Activated T-cell treated with anti-CD3 and anti-CD28 coated beads, Interleukin-2, amount 50 U/mL, for 24 hours (primary cell): ENCODE data around the gene SNAI3.
A peak's percentile ranks its signal among the peaks of the same experiment; 100 is the strongest.

Experiments used
- DNase-seq: peaks from one replicate; pipeline ENCODE4 v3.0.0-alpha.2; 2020
- H3K27ac Mint-ChIP-seq: 2 replicates; pipeline ENCODE4 v1.8.0; 2020; ENCODE audit warnings: mild to moderate bottlenecking, mixed read lengths
- H3K27me3 Mint-ChIP-seq: 2 replicates; pipeline ENCODE4 v1.8.0; 2020; ENCODE audit warnings: mixed read lengths
- H3K36me3 Mint-ChIP-seq: 2 replicates; pipeline ENCODE4 v1.8.0; 2020; ENCODE audit warnings: low read depth, mixed read lengths
- H3K4me1 Mint-ChIP-seq: 2 replicates; pipeline ENCODE4 v1.8.0; 2020; ENCODE audit warnings: low read depth, mixed read lengths
- H3K4me3 Mint-ChIP-seq: 2 replicates; pipeline ENCODE4 v1.8.0; 2020; ENCODE audit warnings: mild to moderate bottlenecking, moderate library complexity, mixed read lengths
- H3K9me3 Mint-ChIP-seq: 2 replicates; pipeline ENCODE4 v1.8.0; 2020; ENCODE audit warnings: mixed read lengths

The SNAI3 gene

GRCh38 chr16:88686439-88687253, at the start of gene SNAI3:
SNAI3 (minus strand) TSS chr16:88686507; CDS start chr16:88686406, 101 bp downstream.
- no peaks in the 10 kb centered on the region for H3K9me3 Mint-ChIP-seq
- DNase-seq, result peak; percentile 93
- H3K36me3 Mint-ChIP-seq, result no peaks in the 10 kb centered on the region
- H3K4me3 Mint-ChIP-seq, result peak within 1 kb of the TSS; percentile 79
- peaks cover 51% of the 10 kb centered on the region for H3K4me1 Mint-ChIP-seq
- H3K27ac Mint-ChIP-seq, result peak within 1 kb of the TSS; percentile 44
- no peaks in the 10 kb centered on the region for H3K27me3 Mint-ChIP-seq

GRCh38 chr16:88736088-88736487, 49.8 kb upstream of the SNAI3 start:
- Mint-ChIP-seq H3K27ac (no peak overlapping the region), H3K36me3 (peaks cover 63% of the 10 kb centered on the region)

GRCh38 chr16:88735616-88736015, 49.3 kb upstream of the SNAI3 start:
- Mint-ChIP-seq H3K9me3 (no peaks in the 10 kb centered on the region), H3K4me1 (peaks cover 4% of the 10 kb centered on the region), H3K27ac (no peak overlapping the region), H3K27me3 (no peaks in the 10 kb centered on the region), H3K36me3 (peaks cover 64% of the 10 kb centered on the region), H3K4me3 (no peak overlapping the region)
- no peak for DNase-seq

More at GRCh38 chr16:88736088-88736487, 49.8 kb upstream of the SNAI3 start:
- no peak for DNase-seq
- H3K27me3 Mint-ChIP-seq, result no peaks in the 10 kb centered on the region
- H3K4me3 Mint-ChIP-seq, result no peak overlapping the region
- H3K9me3 Mint-ChIP-seq, result no peaks in the 10 kb centered on the region
- peaks cover 3% of the 10 kb centered on the region for H3K4me1 Mint-ChIP-seq

- H3K36me3 Mint-ChIP-seq, result peaks cover 62% of the 10 kb centered on the region
- H3K9me3 Mint-ChIP-seq, result no peaks in the 10 kb centered on the region
- no peak for DNase-seq
- no peaks in the 10 kb centered on the region for H3K27me3 Mint-ChIP-seq
- no peak overlapping the region for H3K27ac Mint-ChIP-seq
- H3K4me1 Mint-ChIP-seq, result peaks cover 4% of the 10 kb centered on the region
- no peak overlapping the region for H3K4me3 Mint-ChIP-seq
Observed at GRCh38 chr16:88735121-88735520, 48.8 kb upstream of the SNAI3 start.

GRCh38 chr16:88734361-88734728, 48.0 kb upstream of the SNAI3 start:
- H3K27ac Mint-ChIP-seq, result no peak overlapping the region
- H3K36me3 Mint-ChIP-seq, result peaks cover 62% of the 10 kb centered on the region
- peaks cover 4% of the 10 kb centered on the region for H3K4me1 Mint-ChIP-seq
- no peak overlapping the region for H3K4me3 Mint-ChIP-seq
- no peak for DNase-seq
- no peaks in the 10 kb centered on the region for H3K27me3 Mint-ChIP-seq
- H3K9me3 Mint-ChIP-seq, result no peaks in the 10 kb centered on the region

GRCh38 chr16:88733630-88734360, 47.5 kb upstream of the SNAI3 start:
- Mint-ChIP-seq H3K9me3 (no peaks in the 10 kb centered on the region), H3K27me3 (no peaks in the 10 kb centered on the region), H3K4me3 (no peak overlapping the region), H3K4me1 (peaks cover 4% of the 10 kb centered on the region), H3K27ac (no peak overlapping the region), H3K36me3 (peaks cover 58% of the 10 kb centered on the region)
- no peak for DNase-seq

GRCh38 chr16:88732961-88733294, 46.6 kb upstream of the SNAI3 start:
- Mint-ChIP-seq H3K9me3 (no peaks in the 10 kb centered on the region), H3K27me3 (no peaks in the 10 kb centered on the region), H3K27ac (no peak overlapping the region), H3K4me3 (no peak overlapping the region), H3K36me3 (peaks cover 55% of the 10 kb centered on the region), H3K4me1 (peaks cover 4% of the 10 kb centered on the region)
- no peak for DNase-seq

- H3K27me3 Mint-ChIP-seq, result no peaks in the 10 kb centered on the region
- H3K27ac Mint-ChIP-seq, result peak overlapping the region; percentile 55
- H3K4me1 Mint-ChIP-seq, result peaks cover 4% of the 10 kb centered on the region
- no peaks in the 10 kb centered on the region for H3K9me3 Mint-ChIP-seq
- H3K36me3 Mint-ChIP-seq, result peaks cover 57% of the 10 kb centered on the region
- H3K4me3 Mint-ChIP-seq, result no peak overlapping the region
- DNase-seq, result no peak
Observed at GRCh38 chr16:88732172-88732960, 46.1 kb upstream of the SNAI3 start.

GRCh38 chr16:88731699-88732098, 45.4 kb upstream of the SNAI3 start:
- Mint-ChIP-seq H3K4me3 (no peak overlapping the region), H3K36me3 (peaks cover 58% of the 10 kb centered on the region), H3K27me3 (no peaks in the 10 kb centered on the region), H3K27ac (peak overlapping the region; percentile 55), H3K4me1 (peaks cover 4% of the 10 kb centered on the region), H3K9me3 (no peaks in the 10 kb centered on the region)
- DNase-seq, result no peak

- DNase-seq, result no peak
- Mint-ChIP-seq H3K4me3 (no peak overlapping the region), H3K36me3 (peaks cover 62% of the 10 kb centered on the region), H3K9me3 (no peaks in the 10 kb centered on the region), H3K27ac (peak overlapping the region; percentile 57), H3K4me1 (peaks cover 4% of the 10 kb centered on the region), H3K27me3 (no peaks in the 10 kb centered on the region)
Observed at GRCh38 chr16:88730632-88731607, 44.6 kb upstream of the SNAI3 start.

GRCh38 chr16:88727871-88728270, 41.6 kb upstream of the SNAI3 start:
- H3K4me1 Mint-ChIP-seq, result peaks cover 4% of the 10 kb centered on the region
- H3K27ac Mint-ChIP-seq, result no peak overlapping the region
- DNase-seq, result no peak
- H3K4me3 Mint-ChIP-seq, result no peak overlapping the region
- no peaks in the 10 kb centered on the region for H3K9me3 Mint-ChIP-seq
- peaks cover 69% of the 10 kb centered on the region for H3K36me3 Mint-ChIP-seq
- H3K27me3 Mint-ChIP-seq, result no peaks in the 10 kb centered on the region

GRCh38 chr16:88726981-88727380, 40.7 kb upstream of the SNAI3 start:
- no peak for DNase-seq
- Mint-ChIP-seq H3K27ac (no peak overlapping the region), H3K27me3 (no peaks in the 10 kb centered on the region), H3K9me3 (no peaks in the 10 kb centered on the region), H3K36me3 (peaks cover 69% of the 10 kb centered on the region), H3K4me3 (no peak overlapping the region), H3K4me1 (peaks cover 4% of the 10 kb centered on the region)

GRCh38 chr16:88726408-88726749, 40.1 kb upstream of the SNAI3 start:
- H3K4me1 Mint-ChIP-seq, result peaks cover 4% of the 10 kb centered on the region
- H3K27me3 Mint-ChIP-seq, result no peaks in the 10 kb centered on the region
- no peak overlapping the region for H3K4me3 Mint-ChIP-seq
- no peaks in the 10 kb centered on the region for H3K9me3 Mint-ChIP-seq
- DNase-seq, result no peak
- H3K27ac Mint-ChIP-seq, result peak overlapping the region; percentile 79
- peaks cover 68% of the 10 kb centered on the region for H3K36me3 Mint-ChIP-seq
